WTC11 (cell line): ENCODE data around the gene SIRT3.

Experiments used
- CREB1 ChIP-seq: sonication (generic); formaldehyde crosslinking; IDR thresholded peaks from 2 replicates; pipeline ENCODE4 v1.8.0; 2023; ENCODE audit warnings: mild to moderate bottlenecking, missing genetic modification reagents
- ELF4 ChIP-seq: sonication (generic); formaldehyde crosslinking; IDR thresholded peaks from 2 replicates; pipeline ENCODE4 v1.8.1; 2022; ENCODE audit warnings: low read depth, mild to moderate bottlenecking, moderate library complexity, missing genetic modification reagents
- JUN ChIP-seq: sonication (generic); formaldehyde crosslinking; IDR thresholded peaks from 2 replicates; pipeline ENCODE4 v1.8.0; 2023; ENCODE audit warnings: mild to moderate bottlenecking, missing genetic modification reagents
- MYBL2 ChIP-seq: sonication (generic); formaldehyde crosslinking; IDR thresholded peaks from 2 replicates; pipeline ENCODE4 v1.8.1; 2023; ENCODE audit warnings: mild to moderate bottlenecking, moderate library complexity, missing genetic modification reagents
- NR2C2 ChIP-seq: sonication (generic); formaldehyde crosslinking; IDR thresholded peaks from 2 replicates; pipeline ENCODE4 v1.8.0; 2022; ENCODE audit warnings: mild to moderate bottlenecking, missing genetic modification reagents
- TCF7 ChIP-seq: sonication (generic); formaldehyde crosslinking; IDR thresholded peaks from 2 replicates; pipeline ENCODE4 v1.8.0; 2022; ENCODE audit warnings: mild to moderate bottlenecking, low read depth, missing genetic modification reagents, moderate library complexity
- TF ChIP-seq, protein P1 (sequence below): fragments of 200-600 bp; IDR thresholded peaks from 2 replicates; pipeline ENCODE4 v1.8.0; 2022; ENCODE audit warnings: antibody characterized with exemption
- TF ChIP-seq, protein P2 (sequence below): sonication (generic); formaldehyde crosslinking; conservative IDR thresholded peaks from 2 replicates; pipeline ENCODE4 v1.8.1; 2023; ENCODE audit warnings: mild to moderate bottlenecking, low read depth, missing genetic modification reagents, moderate library complexity

DNA sequence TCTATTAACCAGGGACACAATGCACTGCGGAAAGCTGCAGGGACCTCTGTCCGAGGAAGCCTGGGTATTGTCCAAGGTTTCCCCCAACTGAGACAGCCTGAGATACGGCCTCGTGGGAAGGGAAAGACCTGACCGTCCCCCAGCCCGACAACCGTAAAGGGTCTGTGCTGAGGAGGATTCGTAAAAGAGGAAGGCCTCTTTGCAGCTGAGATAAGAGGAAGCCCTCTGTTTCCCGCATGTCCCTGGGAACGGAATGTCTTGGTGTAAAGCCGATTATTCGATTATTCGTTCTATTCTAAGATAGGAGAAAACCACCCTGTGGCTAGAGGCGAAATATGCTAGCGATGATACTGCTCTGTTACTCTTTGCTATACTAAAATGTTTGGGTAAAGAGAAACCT lies 34.2 kb downstream of the SIRT3 start:
- TF ChIP-seq, protein P1, sequence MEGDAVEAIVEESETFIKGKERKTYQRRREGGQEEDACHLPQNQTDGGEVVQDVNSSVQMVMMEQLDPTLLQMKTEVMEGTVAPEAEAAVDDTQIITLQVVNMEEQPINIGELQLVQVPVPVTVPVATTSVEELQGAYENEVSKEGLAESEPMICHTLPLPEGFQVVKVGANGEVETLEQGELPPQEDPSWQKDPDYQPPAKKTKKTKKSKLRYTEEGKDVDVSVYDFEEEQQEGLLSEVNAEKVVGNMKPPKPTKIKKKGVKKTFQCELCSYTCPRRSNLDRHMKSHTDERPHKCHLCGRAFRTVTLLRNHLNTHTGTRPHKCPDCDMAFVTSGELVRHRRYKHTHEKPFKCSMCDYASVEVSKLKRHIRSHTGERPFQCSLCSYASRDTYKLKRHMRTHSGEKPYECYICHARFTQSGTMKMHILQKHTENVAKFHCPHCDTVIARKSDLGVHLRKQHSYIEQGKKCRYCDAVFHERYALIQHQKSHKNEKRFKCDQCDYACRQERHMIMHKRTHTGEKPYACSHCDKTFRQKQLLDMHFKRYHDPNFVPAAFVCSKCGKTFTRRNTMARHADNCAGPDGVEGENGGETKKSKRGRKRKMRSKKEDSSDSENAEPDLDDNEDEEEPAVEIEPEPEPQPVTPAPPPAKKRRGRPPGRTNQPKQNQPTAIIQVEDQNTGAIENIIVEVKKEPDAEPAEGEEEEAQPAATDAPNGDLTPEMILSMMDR, result no peak
- TF ChIP-seq JUN, result no peak
- TF ChIP-seq ELF4 (CRISPR knock-in tag), result no peak
- no peak for TF ChIP-seq MYBL2
- TF ChIP-seq, protein P2, sequence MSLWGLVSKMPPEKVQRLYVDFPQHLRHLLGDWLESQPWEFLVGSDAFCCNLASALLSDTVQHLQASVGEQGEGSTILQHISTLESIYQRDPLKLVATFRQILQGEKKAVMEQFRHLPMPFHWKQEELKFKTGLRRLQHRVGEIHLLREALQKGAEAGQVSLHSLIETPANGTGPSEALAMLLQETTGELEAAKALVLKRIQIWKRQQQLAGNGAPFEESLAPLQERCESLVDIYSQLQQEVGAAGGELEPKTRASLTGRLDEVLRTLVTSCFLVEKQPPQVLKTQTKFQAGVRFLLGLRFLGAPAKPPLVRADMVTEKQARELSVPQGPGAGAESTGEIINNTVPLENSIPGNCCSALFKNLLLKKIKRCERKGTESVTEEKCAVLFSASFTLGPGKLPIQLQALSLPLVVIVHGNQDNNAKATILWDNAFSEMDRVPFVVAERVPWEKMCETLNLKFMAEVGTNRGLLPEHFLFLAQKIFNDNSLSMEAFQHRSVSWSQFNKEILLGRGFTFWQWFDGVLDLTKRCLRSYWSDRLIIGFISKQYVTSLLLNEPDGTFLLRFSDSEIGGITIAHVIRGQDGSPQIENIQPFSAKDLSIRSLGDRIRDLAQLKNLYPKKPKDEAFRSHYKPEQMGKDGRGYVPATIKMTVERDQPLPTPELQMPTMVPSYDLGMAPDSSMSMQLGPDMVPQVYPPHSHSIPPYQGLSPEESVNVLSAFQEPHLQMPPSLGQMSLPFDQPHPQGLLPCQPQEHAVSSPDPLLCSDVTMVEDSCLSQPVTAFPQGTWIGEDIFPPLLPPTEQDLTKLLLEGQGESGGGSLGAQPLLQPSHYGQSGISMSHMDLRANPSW (CRISPR knock-in tag), result no peak
- no peak for TF ChIP-seq CREB1 (CRISPR knock-in tag)
- no peak for TF ChIP-seq NR2C2 (CRISPR knock-in tag)
- no peak for TF ChIP-seq TCF7
